ENCODE data around the gene SMG6.
"Not testable (repeated sequence)": the region's sequence is repeated elsewhere in the genome, so short reads cannot be mapped to it uniquely, and the experiment has no call there.

The SMG6 gene

GRCh38 chr17:2259769-2260536 lies 43.6 kb downstream of the SMG6 start:
- DNase-seq = peak; percentile 45

GRCh38 chr17:2258830-2259229 lies 44.8 kb downstream of the SMG6 start:
- not testable (repeated sequence) for DNase-seq

GRCh38 chr17:2253768-2254406 lies 49.7 kb downstream of the SMG6 start:
- DNase-seq = no peak

- no peak for DNase-seq
These were observed 50.2 kb downstream of the SMG6 start for GRCh38 chr17:2253362-2253761.

GRCh38 chr17:2251098-2251497 lies 52.5 kb downstream of the SMG6 start:
- DNase-seq = no peak

GRCh38 chr17:2250140-2251095 lies 53.2 kb downstream of the SMG6 start:
- DNase-seq = no peak

- no peak for DNase-seq
These were observed 56.6 kb downstream of the SMG6 start for GRCh38 chr17:2247005-2247404.

- DNase-seq = peak; percentile 78
These were observed 58.8 kb downstream of the SMG6 start for GRCh38 chr17:2244545-2245525.

- no peak for DNase-seq
These were observed 59.6 kb downstream of the SMG6 start for GRCh38 chr17:2243953-2244352.

GRCh38 chr17:2241823-2242222 lies 61.8 kb downstream of the SMG6 start:
- no peak for DNase-seq

GRCh38 chr17:2240541-2240940 lies 63.0 kb downstream of the SMG6 start:
- no peak for DNase-seq

- no peak for DNase-seq
These were observed 63.6 kb downstream of the SMG6 start for GRCh38 chr17:2239882-2240430.

- DNase-seq = no peak
These were observed 64.4 kb downstream of the SMG6 start for GRCh38 chr17:2239170-2239551.

GRCh38 chr17:2238432-2239169 lies 65.0 kb downstream of the SMG6 start:
- DNase-seq = no peak

GRCh38 chr17:2237950-2238349 lies 65.6 kb downstream of the SMG6 start:
- DNase-seq = no peak

- DNase-seq = no peak
These were observed 66.1 kb downstream of the SMG6 start for GRCh38 chr17:2237521-2237921.

GRCh38 chr17:2235792-2236366 lies 67.7 kb downstream of the SMG6 start:
- DNase-seq = no peak

- no peak for DNase-seq
These were observed 68.3 kb downstream of the SMG6 start for GRCh38 chr17:2235265-2235664.

GRCh38 chr17:2233441-2233947 lies 70.1 kb downstream of the SMG6 start:
- no peak for DNase-seq

- no peak for DNase-seq
These were observed 71.3 kb downstream of the SMG6 start for GRCh38 chr17:2232244-2232638.

Measured in T-helper 9 cell (primary cell).